HepG2 (cell line): ENCODE data around the gene UGT1A3. TPM values are rescaled to one million over a fixed set of nuclear protein-coding genes. Genes with fewer than 3 reads are reported as not detected.

ENCODE experiments used
- ATAC-seq: fragments of 200-7000 bp; cut with Tn5 transposase; 3 replicates; pipeline ENCODE4 v1.9.1; 2020; ENCODE audit warnings: mild to moderate bottlenecking, moderate library complexity
- BruUV-seq: library from RNA; stranded (reverse); fragments of 400-500 nt; replicated peaks from 2 replicates; lab custom pipeline; 2021; lab: Mats Ljungman, UMichigan
- CTCF ChIA-PET: fragments of 300-600 bp; formaldehyde crosslinking; extraction: SDS; loops from one replicate; lab custom pipeline; 2021; ENCODE audit warnings: low total read pairs, inconsistent platforms, low intra/inter-chr PET ratio; lab: Yijun Ruan, JAX
- POLR2A ChIA-PET: fragments of 350-600 bp; sonication (Branson Sonifier 250); formaldehyde crosslinking; loops from one replicate; lab custom pipeline; 2020; ENCODE audit warnings: antibody characterized with exemption, inconsistent platforms; lab: Yijun Ruan, JAX
- DNase-seq: peaks from one replicate; pipeline ENCODE4 v3.0.0-alpha.2; 2015; ENCODE audit warnings: low spot score
- FAIRE-seq: peaks from 3 replicates; lab custom pipeline; 2011; peaks lifted over from hg19 to GRCh38; lab: Jason Lieb, UNC
- H2AFZ ChIP-seq: one replicate; pipeline ENCODE4 v1.6.1; 2011; ENCODE audit warnings: low read length, inconsistent platforms
- H3K27ac ChIP-seq: fragments of 300-600 bp; 3 replicates; pipeline ENCODE4 v1.8.0; 2011; ENCODE audit warnings: mixed run types, mild to moderate bottlenecking, mixed read lengths, low read length, inconsistent platforms; ENCODE audit not compliant: insufficient read depth; ENCODE audit errors: extremely low read length
- H3K27me3 ChIP-seq, 2 experiments: fragments of 200-600 bp in 1 of 2; 2 replicates in 1 of 2; 3 replicates in 1 of 2; pipeline versions ENCODE4 v1.6.0 to v1.8.0; 2011; ENCODE audit warnings: low read length in 2 of 2, mild to moderate bottlenecking in 2 of 2, moderate library complexity in 2 of 2, inconsistent platforms in 1 of 2; ENCODE audit not compliant: insufficient read depth in 2 of 2, control insufficient read depth in 1 of 2
- H3K36me3 ChIP-seq, 2 experiments: fragments of 200-600 bp in 1 of 2; replicated peaks in 1 of 2; 2 replicates in 1 of 2; 3 replicates in 1 of 2; pipeline versions ENCODE4 v1.5.1 to v1.8.0; 2011; ENCODE audit warnings: low read length in 2 of 2, inconsistent platforms in 1 of 2; ENCODE audit not compliant: insufficient read depth in 2 of 2, control insufficient read depth in 1 of 2
- H3K4me1 ChIP-seq: 2 replicates; pipeline ENCODE4 v1.5.1; 2012; ENCODE audit warnings: low read length, inconsistent platforms; ENCODE audit not compliant: insufficient read depth
- H3K4me2 ChIP-seq: 2 replicates; pipeline ENCODE4 v1.6.0; 2011; ENCODE audit warnings: low read depth, low read length, inconsistent platforms
- H3K4me3 ChIP-seq, 3 experiments: fragments of 200-600 bp in 1 of 3; sonication (generic), shearing (Covaris generic) in 1 of 3; replicated peaks in 1 of 3; 2 replicates each; pipeline ENCODE4 v1.5.1; 2011 to 2016; ENCODE audit warnings: low read length in 3 of 3, inconsistent platforms in 2 of 3, low read depth in 2 of 3, mild to moderate bottlenecking in 2 of 3, control low read depth in 1 of 3, mixed read lengths in 1 of 3; ENCODE audit not compliant: insufficient read depth in 1 of 3
- H3K79me2 ChIP-seq: one replicate; pipeline ENCODE4 v1.6.1; 2011; ENCODE audit warnings: low read length, inconsistent platforms; ENCODE audit not compliant: insufficient read depth
- H3K9ac ChIP-seq: 2 replicates; pipeline ENCODE4 v1.6.0; 2011; ENCODE audit warnings: mild to moderate bottlenecking, low read depth, low read length, inconsistent platforms; ENCODE audit not compliant: insufficient read depth
- H3K9me3 ChIP-seq: 2 replicates; pipeline ENCODE4 v1.5.1; 2012; ENCODE audit warnings: mild to moderate bottlenecking, low read length
- H4K20me1 ChIP-seq: 2 replicates; pipeline ENCODE4 v1.6.0; 2011; ENCODE audit warnings: inconsistent platforms, mild to moderate bottlenecking, low read length, moderate library complexity; ENCODE audit not compliant: insufficient read depth
- HIC2 ChIP-seq: sonication (generic); formaldehyde crosslinking; IDR thresholded peaks from 2 replicates; pipeline ENCODE4 v1.9.0; 2022; ENCODE audit warnings: low read depth, missing genetic modification reagents
- RARA ChIP-seq: IDR thresholded peaks from 2 replicates; pipeline ENCODE4 v1.6.1; 2016; ENCODE audit warnings: missing genetic modification reagents, missing compliant biosample characterization
- RNF2 ChIP-seq: fragments of 450-650 bp; conservative IDR thresholded peaks from 2 replicates; pipeline ENCODE4 v1.6.1; 2016; ENCODE audit warnings: low read depth
- TEAD3 ChIP-seq: optimal IDR thresholded peaks from 2 replicates; pipeline ENCODE3; 2016; ENCODE audit warnings: borderline replicate concordance
- ZNF850 ChIP-seq: sonication (generic); formaldehyde crosslinking; conservative IDR thresholded peaks from 2 replicates; pipeline ENCODE4 v1.9.0; 2021; ENCODE audit warnings: mild to moderate bottlenecking, missing genetic modification reagents
- WGBS: methylation state at CpG from one replicate; pipeline ENCODE4 v1.1.6; 2017; ENCODE audit warnings: low lambda C conversion rate; 5-methylcytosine and 5-hydroxymethylcytosine counted together
- in situ Hi-C: cut with HindIII; loops from 2 replicates; pipeline ENCODE4 v1.10.0; 2017; ENCODE audit warnings: low pct_unique_long_range_greater_than_20kb; ENCODE audit not compliant: extremely low pct_ligation_motif_present
- intact Hi-C: fragments of 100-400 bp; cut with micrococcal nuclease; formaldehyde crosslinking; loops from one replicate; pipeline ENCODE4 v1.10.0; 2022; ENCODE audit not compliant: unreplicated experiment
- polyA plus RNA-seq, 8 experiments: library from polyadenylated mRNA; depleted of rRNA in 3 of 8; stranded (reverse) in 7 of 8; unstranded in 1 of 8; fragments of >200 nt; fragmentation: Illumina TruSeq in 4 of 8; extraction: Trizol in 4 of 8; gene quantifications; 2 replicates each; pipeline versions ENCODE4 v1.2.1 to v1.2.3, GENCODE V29; 2011 to 2016; ENCODE audit warnings: low read depth in 4 of 8, missing spikeins in 1 of 8, mixed read lengths in 1 of 8; ENCODE audit not compliant: insufficient read depth in 1 of 8
- total RNA-seq, 5 experiments: library from RNA; depleted of rRNA; stranded (reverse); fragments of >200 nt; fragmentation: Illumina TruSeq; extraction: Trizol; gene quantifications; 2 replicates each; pipeline ENCODE4 v1.2.3, GENCODE V29; 2016; ENCODE audit warnings: low read depth in 1 of 5

UGT1A3 gene
- total and polyA plus RNA-seq, 2 of the 13 experiments (the other 11 are each of a cell fraction or from before 2014, with no cell fraction given): not detected

- TF ChIP-seq RNF2: 0 out of 2 replicates have a peak, but pooled peaks have one; percentile 2
- TF ChIP-seq ZNF850 (CRISPR knock-in tag): 0 out of 2 replicates have a peak, but pooled peaks have one; percentile 3
Observed at GRCh38 chr2:233745838-233746237, 17.0 kb downstream of the UGT1A3 start (continued).

GRCh38 chr2:233746475-233747282 lies 17.8 kb downstream of the UGT1A3 start:
- no peak for DNase-seq
- intact Hi-C loops: no loop called here
- BruUV-seq: no TSS peak
- Histone ChIP-seq H4K20me1 (no peaks in the 10 kb centered on the region), H3K4me1 (peaks cover 27% of the 10 kb centered on the region), H3K4me2 (0 out of 2 replicates have a peak overlapping the region, but pooled peaks have one; percentile 54), H3K79me2 (no peaks in the 10 kb centered on the region), H3K27me3 (peaks cover 1 to 64% of the 10 kb centered on the region in 2 experiments; a peak in 4 of 5 replicates)
- CTCF ChIA-PET: no interaction called here
- ATAC-seq: no peak
- 76% methylated on average over 10 of the region's 10 CpGs for WGBS
- TF ChIP-seq RARA (CRISPR knock-in tag) (0 out of 2 replicates have a peak, but pooled peaks have one; percentile 5), TEAD3 (CRISPR knock-in tag) (peak; percentile 49), HIC2 (CRISPR knock-in tag) (no peak)
- TF ChIP-seq, all 625 proteins: peak for 2
- in situ Hi-C loops: no loop called here
- POLR2A ChIA-PET: interaction anchor here (1.6 kb wide), 1 partner anchor 11 kb away, joined by 9 read pairs; no protein-coding TSS in a partner anchor
- Histone ChIP-seq H3K9ac (no peak overlapping the region), H3K4me3 (no peak overlapping the region), H3K9me3 (peaks cover 24% of the 10 kb centered on the region), H3K36me3 (no peaks in the 10 kb centered on the region), H2AFZ (no peak overlapping the region), H3K27ac (no peak overlapping the region)
- FAIRE-seq: no peak
